Measurements from ENCODE around the gene PEAR1.

DNA sequence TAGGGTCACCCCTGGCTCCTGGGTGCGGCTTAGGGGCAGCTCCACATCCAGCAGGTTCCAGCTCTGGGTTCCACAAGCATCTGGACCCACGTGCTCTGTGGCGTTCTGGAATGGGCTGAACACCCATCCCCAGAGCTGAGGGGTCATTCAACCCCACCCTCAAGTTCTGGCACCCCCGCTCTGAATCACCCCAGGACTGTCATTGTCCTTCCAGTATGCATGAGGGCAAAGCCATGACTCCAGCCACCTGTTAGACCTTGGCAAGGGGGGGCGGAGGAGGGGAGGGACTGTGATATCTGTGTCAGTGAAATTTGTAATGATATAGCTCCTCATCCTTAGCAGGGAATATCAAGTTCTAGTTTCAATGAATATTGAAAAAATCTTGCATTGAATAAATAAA, 46.9 kb upstream of the PEAR1 start:
- TF ChIP-seq EZH2 (IDR thresholded peaks at IDR 0.05) (no peak), POLR2AphosphoS5 (IDR thresholded peaks at IDR 0.05; ENCODE audit: borderline replicate concordance, low read depth, low read length) (no peak), FOXP2 (optimal IDR thresholded peaks at IDR 0.05; ENCODE audit: control extremely low read depth, extremely low read length, insufficient read depth) (no peak)
